Urothelium cell line (cell line): ENCODE measurements around the gene CD244.
"Not testable (repeated sequence)": the region's sequence is repeated elsewhere in the genome, so short reads cannot be mapped to it uniquely, and the experiment has no call there.

Experiments used
- DNase-seq: peaks from one replicate; pipeline ENCODE4 v3.0.0; 2011; ENCODE audit warnings: low spot score, mixed read lengths
- FAIRE-seq: peaks from 2 replicates; lab custom pipeline; 2011; peaks lifted over from hg19 to GRCh38; lab: Jason Lieb, UNC

CD244 gene

GRCh38 chr1:160862203-160863060, at the start of gene CD244:
Gene CD244, minus strand, starts transcription at chr1:160862887. Its CDS starts 210 bp downstream, at chr1:160862677.
- no peak for DNase-seq
- no peak for FAIRE-seq

- no peak for DNase-seq
- no peak for FAIRE-seq
These were observed 49.2 kb upstream of the CD244 start for GRCh38 chr1:160911925-160912324.

- DNase-seq (no peak), FAIRE-seq (no peak)
These were observed 48.8 kb upstream of the CD244 start for GRCh38 chr1:160911441-160911840.

GRCh38 chr1:160910170-160910750, 47.6 kb upstream of the CD244 start:
- DNase-seq: no peak
- no peak for FAIRE-seq

GRCh38 chr1:160907976-160908375, 45.3 kb upstream of the CD244 start:
- DNase-seq (no peak), FAIRE-seq (no peak)

- DNase-seq: no peak
These were observed 42.9 kb upstream of the CD244 start for GRCh38 chr1:160905617-160905989.

GRCh38 chr1:160904783-160905616, 42.3 kb upstream of the CD244 start:
- DNase-seq (no peak), FAIRE-seq (no peak)

More at GRCh38 chr1:160905617-160905989, 42.9 kb upstream of the CD244 start:
- no peak for FAIRE-seq

- FAIRE-seq: not testable (repeated sequence)
These were observed 39.6 kb upstream of the CD244 start for GRCh38 chr1:160902251-160902650.

GRCh38 chr1:160901768-160902167, 39.1 kb upstream of the CD244 start:
- DNase-seq (no peak), FAIRE-seq (no peak)

More at GRCh38 chr1:160902251-160902650, 39.6 kb upstream of the CD244 start:
- DNase-seq: not testable (repeated sequence)

- not testable (repeated sequence) for DNase-seq, FAIRE-seq
These were observed 38.0 kb upstream of the CD244 start for GRCh38 chr1:160900683-160901082.

GRCh38 chr1:160894368-160895135, 31.9 kb upstream of the CD244 start:
- not testable (repeated sequence) for FAIRE-seq, DNase-seq

GRCh38 chr1:160891474-160891873, 28.8 kb upstream of the CD244 start:
- DNase-seq (no peak), FAIRE-seq (no peak)

- no peak for FAIRE-seq
These were observed 26.2 kb upstream of the CD244 start for GRCh38 chr1:160888926-160889325.

GRCh38 chr1:160887071-160887470, 24.4 kb upstream of the CD244 start:
- DNase-seq (no peak), FAIRE-seq (no peak)

More at GRCh38 chr1:160888926-160889325, 26.2 kb upstream of the CD244 start:
- DNase-seq: no peak

GRCh38 chr1:160885042-160885441, 22.4 kb upstream of the CD244 start, which contains the start of gene ITLN1:
Gene ITLN1, minus strand, starts transcription at chr1:160885180. Its CDS starts 303 bp downstream, at chr1:160884877.
- DNase-seq: no peak
- FAIRE-seq: no peak

GRCh38 chr1:160884579-160884978, 21.9 kb upstream of the CD244 start:
- DNase-seq (peak; percentile 48), FAIRE-seq (no peak)

GRCh38 chr1:160883581-160884513, 21.2 kb upstream of the CD244 start:
- DNase-seq (no peak), FAIRE-seq (no peak)

GRCh38 chr1:160882582-160882981, 19.9 kb upstream of the CD244 start:
- no peak for FAIRE-seq
- DNase-seq: no peak

GRCh38 chr1:160881264-160881663, 18.6 kb upstream of the CD244 start:
- DNase-seq, FAIRE-seq: not testable (repeated sequence)
